Lung (tissue), 12 donors: Measurements from ENCODE around the gene PMPCA. TPM values are rescaled to one million over a fixed set of nuclear protein-coding genes. Genes with fewer than 3 reads are reported as not detected.

ENCODE experiments used
- ATAC-seq: fragments of 200-7000 bp; cut with Tn5 transposase; one replicate; pipeline ENCODE4 v1.9.1; 2020; ENCODE audit warnings: moderate number of reproducible peaks; ENCODE audit not compliant: insufficient read depth, low FRiP score
- DNase-seq, 3 donors: peaks; one replicate each; pipeline ENCODE4 v3.0.0-alpha.2; 2013 to 2017
- H3K27ac ChIP-seq, 2 donors: one replicate each; pipeline ENCODE4 v1.5.1; 2013; ENCODE audit warnings: mild to moderate bottlenecking in 2 of 2, moderate library complexity in 2 of 2, control low read depth in 1 of 2, inconsistent platforms in 1 of 2, low read depth in 1 of 2, low read length in 1 of 2
- H3K27me3 ChIP-seq, 3 donors: one replicate each; pipeline ENCODE4 v1.5.1; 2013; ENCODE audit warnings: low read length in 2 of 3; ENCODE audit not compliant: control insufficient read depth in 3 of 3, insufficient read depth in 3 of 3
- H3K36me3 ChIP-seq, 4 donors: one replicate each; pipeline ENCODE4 v1.5.1; 2013; ENCODE audit warnings: low read length in 4 of 4, mild to moderate bottlenecking in 1 of 4, moderate library complexity in 1 of 4; ENCODE audit not compliant: control insufficient read depth in 4 of 4, insufficient read depth in 4 of 4
- H3K4me1 ChIP-seq, 5 donors: one replicate each; pipeline ENCODE4 v1.5.1; 2013; ENCODE audit warnings: low read length in 5 of 5, mild to moderate bottlenecking in 2 of 5, moderate library complexity in 1 of 5; ENCODE audit not compliant: control insufficient read depth in 5 of 5, insufficient read depth in 5 of 5
- H3K4me3 ChIP-seq: one replicate; pipeline ENCODE4 v1.5.1; 2013; ENCODE audit warnings: mild to moderate bottlenecking, control low read depth, moderate library complexity
- H3K9ac ChIP-seq, 2 donors: one replicate each; pipeline ENCODE4 v1.5.1; 2013; ENCODE audit warnings: low read length in 2 of 2, control low read depth in 1 of 2; ENCODE audit not compliant: insufficient read depth in 1 of 2
- H3K9me3 ChIP-seq, 4 donors: one replicate each; pipeline ENCODE4 v1.5.1; 2013; ENCODE audit warnings: low read length in 3 of 4, mild to moderate bottlenecking in 1 of 4, moderate library complexity in 1 of 4; ENCODE audit not compliant: control insufficient read depth in 4 of 4, insufficient read depth in 3 of 4
- WGBS, 2 donors: extraction: QIAGEN DNeasy Blood & Tissue Kit; methylation state at CpG; one replicate each; pipeline ENCODE4 v1.1.7; 2013; 5-methylcytosine and 5-hydroxymethylcytosine counted together
- polyA plus RNA-seq, 2 donors: library from polyadenylated mRNA; stranded (reverse); fragments of 200-250 nt; gene quantifications; one replicate each; pipeline ENCODE4 v1.2.1, GENCODE V29; 2013
- total RNA-seq, 2 donors: library from RNA; depleted of rRNA in 1 of 2; stranded (reverse); fragments of >200 nt in 1 of 2; gene quantifications; one replicate each; pipeline ENCODE4 v1.2.1, GENCODE V29; 2014 to 2021
- TF ChIP-seq, protein P1 (sequence below): IDR thresholded peaks from 2 replicates; pipeline ENCODE4 v1.5.1; 2012; ENCODE audit warnings: mild to moderate bottlenecking; ENCODE audit errors: control extremely low read depth, extremely low read depth
- donor health status: control.
- donor health status: control.
- donor health status: Bipolar disorder and iron deficiency.
- donor health status: healthy.
- donor health status: DM: yes; HTN: yes; CAD: no.

Gene PMPCA
- total and polyA plus RNA-seq, 4 donors = 26.5 to 46.7 (median 40.5) TPM

DNA sequence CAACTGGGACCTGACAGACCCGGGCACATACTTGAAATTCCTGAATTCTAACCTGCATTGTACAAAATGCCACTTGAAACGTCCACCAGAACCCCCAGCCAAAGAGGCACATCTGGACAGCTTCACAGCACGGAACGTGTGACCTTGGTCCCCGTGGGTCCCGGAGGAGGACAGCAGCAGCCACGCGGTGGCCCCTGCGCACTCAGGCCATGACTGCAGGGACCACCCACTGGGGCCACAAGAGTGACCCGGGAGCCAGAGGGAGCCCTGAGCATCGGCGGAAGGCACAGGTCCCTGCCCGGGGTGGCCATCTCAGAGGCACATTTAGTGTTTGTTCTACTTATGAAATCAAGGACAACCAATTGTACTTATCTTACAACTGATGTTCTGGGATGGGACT is 8.4 kb upstream of the PMPCA start:
- 78 to 89% methylated on average over 13 of the region's 13 CpGs for WGBS, 2 donors
- Histone ChIP-seq H3K36me3 (peaks cover 0 to 27% (median 6%) of the 10 kb centered on the region in 4 donors), H3K9me3 (no peaks in the 10 kb centered on the region), H3K27ac (no peak overlapping the region), H3K4me1 (peaks cover 0 to 15% (median 8%) of the 10 kb centered on the region in 5 donors), H3K4me3 (no peak overlapping the region), H3K27me3 (no peaks in the 10 kb centered on the region), H3K9ac (no peak overlapping the region)
- DNase-seq = no peak
- ATAC-seq = no peak
- TF ChIP-seq, protein P1, sequence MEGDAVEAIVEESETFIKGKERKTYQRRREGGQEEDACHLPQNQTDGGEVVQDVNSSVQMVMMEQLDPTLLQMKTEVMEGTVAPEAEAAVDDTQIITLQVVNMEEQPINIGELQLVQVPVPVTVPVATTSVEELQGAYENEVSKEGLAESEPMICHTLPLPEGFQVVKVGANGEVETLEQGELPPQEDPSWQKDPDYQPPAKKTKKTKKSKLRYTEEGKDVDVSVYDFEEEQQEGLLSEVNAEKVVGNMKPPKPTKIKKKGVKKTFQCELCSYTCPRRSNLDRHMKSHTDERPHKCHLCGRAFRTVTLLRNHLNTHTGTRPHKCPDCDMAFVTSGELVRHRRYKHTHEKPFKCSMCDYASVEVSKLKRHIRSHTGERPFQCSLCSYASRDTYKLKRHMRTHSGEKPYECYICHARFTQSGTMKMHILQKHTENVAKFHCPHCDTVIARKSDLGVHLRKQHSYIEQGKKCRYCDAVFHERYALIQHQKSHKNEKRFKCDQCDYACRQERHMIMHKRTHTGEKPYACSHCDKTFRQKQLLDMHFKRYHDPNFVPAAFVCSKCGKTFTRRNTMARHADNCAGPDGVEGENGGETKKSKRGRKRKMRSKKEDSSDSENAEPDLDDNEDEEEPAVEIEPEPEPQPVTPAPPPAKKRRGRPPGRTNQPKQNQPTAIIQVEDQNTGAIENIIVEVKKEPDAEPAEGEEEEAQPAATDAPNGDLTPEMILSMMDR = no peak

DNA sequence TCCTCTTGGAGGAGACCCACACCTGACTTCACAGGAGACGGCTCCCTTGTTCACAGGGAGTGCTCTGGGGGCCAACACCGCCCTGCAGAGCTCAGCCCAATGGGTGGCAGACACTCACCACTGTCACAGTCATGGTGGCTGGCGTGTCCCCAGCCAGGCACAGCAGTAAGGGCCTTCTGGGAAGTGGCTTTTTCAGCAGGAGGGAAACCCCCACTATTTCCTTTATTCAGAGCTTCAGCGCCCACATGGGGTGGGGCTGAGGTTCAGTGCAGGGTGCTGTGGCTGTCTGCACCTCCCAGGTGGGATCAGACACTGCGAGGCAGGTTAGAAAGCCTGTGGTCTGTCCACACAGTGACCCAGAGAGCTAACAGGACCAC is 6.9 kb upstream of the PMPCA start:
- Histone ChIP-seq H3K9ac (no peak overlapping the region), H3K4me1 (peaks cover 0 to 13% (median 8%) of the 10 kb centered on the region in 5 donors), H3K9me3 (no peaks in the 10 kb centered on the region), H3K4me3 (no peak overlapping the region), H3K27ac (no peak overlapping the region), H3K36me3 (peaks cover 0 to 29% (median 7%) of the 10 kb centered on the region in 4 donors), H3K27me3 (no peaks in the 10 kb centered on the region)
- WGBS, 2 donors = 75 to 83% methylated on average over 5 of the region's 5 CpGs
- DNase-seq (no peak), ATAC-seq (no peak)
- TF ChIP-seq, protein P1 = no peak

DNA sequence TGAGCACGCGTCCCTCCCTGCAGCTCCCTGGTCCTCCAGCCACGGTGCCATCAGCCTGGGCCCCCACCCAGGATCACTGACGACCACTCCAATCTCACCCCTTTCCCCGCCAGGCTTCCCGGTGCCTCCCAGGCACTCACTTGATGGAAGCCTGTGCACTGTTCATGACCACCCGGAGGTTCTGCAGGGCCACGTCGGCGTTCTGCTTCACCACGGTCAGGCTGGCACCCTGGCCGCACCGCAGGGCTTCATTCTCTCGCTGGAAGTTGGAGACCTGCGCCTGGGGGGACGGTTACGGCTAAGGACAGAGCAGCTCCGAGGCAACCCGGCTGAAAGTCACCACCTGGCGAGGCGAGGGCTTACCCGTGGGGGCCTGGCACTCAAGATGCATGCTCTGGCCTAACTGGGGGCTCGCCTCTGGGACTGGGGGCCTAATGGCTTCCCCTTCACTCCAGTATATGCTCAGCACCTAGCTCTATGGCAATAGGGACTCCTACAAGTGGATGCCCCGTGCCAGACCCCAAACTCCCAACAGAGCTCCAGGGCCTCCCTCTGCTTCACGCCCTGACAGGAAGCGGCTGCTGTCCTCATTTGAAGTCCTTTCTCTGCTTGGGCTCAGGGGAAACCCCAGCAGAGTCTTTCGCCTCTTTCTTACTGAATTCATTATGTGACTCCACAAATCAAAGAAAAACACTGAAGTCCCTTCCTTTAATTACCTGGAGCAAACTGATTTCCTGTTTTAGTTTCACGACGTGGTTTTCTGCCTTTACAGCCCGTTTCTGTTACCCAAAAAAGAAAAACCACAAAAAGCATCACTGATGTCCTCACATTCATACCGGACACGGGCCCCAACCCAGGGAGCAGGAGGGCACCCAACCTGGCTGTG is 6.3 kb upstream of the PMPCA start:
- 83 to 84% methylated on average over 32 of the region's 32 CpGs for WGBS, 2 donors
- H3K9me3 ChIP-seq = no peaks in the 10 kb centered on the region
- H3K4me1 ChIP-seq = peaks cover 0 to 7% (median 3%) of the 10 kb centered on the region in 5 donors
- H3K27me3 ChIP-seq = no peaks in the 10 kb centered on the region
- TF ChIP-seq, protein P1 = no peak
- no peak for ATAC-seq
- no peak overlapping the region for H3K4me3 ChIP-seq
- no peak for DNase-seq
- H3K27ac ChIP-seq = no peak overlapping the region
- H3K9ac ChIP-seq = no peak overlapping the region
- H3K36me3 ChIP-seq = peaks cover 0 to 29% (median 7%) of the 10 kb centered on the region in 4 donors
